Stimulated activated CD8-positive, alpha-beta memory T cell treated with anti-CD3 and anti-CD28 coated beads, Interleukin-15, amount 100 ng/mL, for 24 hours (primary cell): ENCODE data around the gene THOC3.
"Not testable (repeated sequence)": the region's sequence is repeated elsewhere in the genome, so short reads cannot be mapped to it uniquely, and the experiment has no call there.

Experiments used
- DNase-seq: peaks from one replicate; pipeline ENCODE4 v3.0.0-alpha.2; 2020; ENCODE audit warnings: low read depth

Gene THOC3

GRCh38 chr5:175940632-175941031, 27.5 kb downstream of the THOC3 start:
- DNase-seq = not testable (repeated sequence)

- not testable (repeated sequence) for DNase-seq
Measured at GRCh38 chr5:175938489-175938888, 29.6 kb downstream of the THOC3 start.

- not testable (repeated sequence) for DNase-seq
Measured at GRCh38 chr5:175928752-175929151, 39.4 kb downstream of the THOC3 start.

DNA sequence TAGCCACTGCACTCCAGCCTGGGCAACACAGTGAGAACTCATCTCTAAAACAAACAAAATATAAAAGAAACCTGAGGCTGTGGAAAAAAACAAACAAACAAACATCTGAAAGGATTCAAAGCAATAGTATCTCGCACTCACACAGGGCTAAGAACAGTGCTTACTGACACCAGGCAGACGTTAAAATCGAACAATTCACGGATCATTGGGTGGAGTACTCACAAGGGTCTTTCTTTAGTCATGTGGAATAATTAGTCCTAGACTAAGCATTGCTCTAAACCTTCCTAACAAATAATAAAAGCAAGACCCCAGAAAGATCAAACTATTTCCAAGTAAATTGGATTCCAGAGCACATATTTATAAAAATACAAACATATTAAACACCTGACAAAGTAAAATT, 43.0 kb downstream of the THOC3 start:
- DNase-seq = not testable (repeated sequence)

GRCh38 chr5:175922192-175922885, 45.8 kb downstream of the THOC3 start:
- no peak for DNase-seq

DNA sequence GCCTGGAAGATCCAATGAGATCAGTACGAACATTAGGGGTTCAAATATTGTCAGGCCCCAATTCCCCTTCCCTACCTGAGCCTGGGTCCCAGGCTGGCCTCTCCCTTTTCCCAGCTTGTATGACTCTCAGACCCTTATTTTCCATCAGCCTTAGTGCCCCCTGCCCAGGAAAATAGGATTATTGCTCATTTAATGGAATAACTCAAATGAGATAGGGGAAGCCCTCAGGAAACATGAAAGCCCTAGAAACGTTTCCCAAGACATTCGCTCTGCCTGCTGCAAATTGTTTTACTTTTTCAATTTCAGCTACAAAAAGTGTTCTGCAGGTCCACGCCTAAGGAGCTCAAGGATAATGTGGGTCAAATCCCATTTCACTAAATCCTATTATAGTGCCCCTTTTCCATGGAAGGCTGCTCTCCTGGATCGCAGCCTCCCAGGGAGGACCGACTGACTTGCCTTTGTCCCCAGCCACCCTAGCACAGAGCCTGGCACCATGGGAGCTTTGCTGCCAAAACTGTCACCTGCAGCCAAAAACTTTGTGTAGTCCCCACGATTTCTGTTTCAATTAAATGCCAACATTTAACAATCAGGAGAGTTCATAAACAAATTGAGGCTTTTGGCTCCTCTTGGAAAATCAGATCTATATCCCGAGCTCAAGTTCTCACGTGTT, 46.9 kb downstream of the THOC3 start:
- no peak for DNase-seq

DNA sequence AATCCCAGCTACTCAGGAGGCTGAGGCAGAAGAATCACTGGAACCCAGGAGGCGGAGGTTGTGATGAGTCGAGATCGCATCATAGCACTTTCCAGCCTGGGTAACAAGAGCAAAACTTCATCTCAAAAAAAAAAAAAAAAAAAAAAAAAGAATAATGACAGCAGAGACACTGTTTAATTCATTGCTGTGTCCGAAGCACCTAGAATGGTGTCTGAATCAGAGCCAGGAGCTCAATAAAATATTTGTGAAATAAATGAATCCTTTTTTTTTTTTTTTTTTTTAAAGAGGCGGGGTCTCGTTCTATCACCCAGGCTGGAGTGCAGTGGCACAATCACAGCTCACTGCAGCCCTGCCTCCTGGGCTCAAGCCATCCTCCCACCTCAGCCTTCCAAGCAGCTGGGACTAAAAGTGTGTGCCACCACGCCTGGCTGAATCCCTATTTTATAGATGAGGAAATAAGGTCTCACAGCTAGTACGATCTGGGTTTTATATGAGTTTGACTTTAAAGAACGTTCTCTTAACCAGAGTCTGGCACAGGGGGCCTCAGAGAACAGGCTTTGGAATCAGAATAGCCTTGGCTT, 47.8 kb downstream of the THOC3 start:
- no peak for DNase-seq

GRCh38 chr5:175915066-175916037, 52.8 kb downstream of the THOC3 start:
- not testable (repeated sequence) for DNase-seq

DNA sequence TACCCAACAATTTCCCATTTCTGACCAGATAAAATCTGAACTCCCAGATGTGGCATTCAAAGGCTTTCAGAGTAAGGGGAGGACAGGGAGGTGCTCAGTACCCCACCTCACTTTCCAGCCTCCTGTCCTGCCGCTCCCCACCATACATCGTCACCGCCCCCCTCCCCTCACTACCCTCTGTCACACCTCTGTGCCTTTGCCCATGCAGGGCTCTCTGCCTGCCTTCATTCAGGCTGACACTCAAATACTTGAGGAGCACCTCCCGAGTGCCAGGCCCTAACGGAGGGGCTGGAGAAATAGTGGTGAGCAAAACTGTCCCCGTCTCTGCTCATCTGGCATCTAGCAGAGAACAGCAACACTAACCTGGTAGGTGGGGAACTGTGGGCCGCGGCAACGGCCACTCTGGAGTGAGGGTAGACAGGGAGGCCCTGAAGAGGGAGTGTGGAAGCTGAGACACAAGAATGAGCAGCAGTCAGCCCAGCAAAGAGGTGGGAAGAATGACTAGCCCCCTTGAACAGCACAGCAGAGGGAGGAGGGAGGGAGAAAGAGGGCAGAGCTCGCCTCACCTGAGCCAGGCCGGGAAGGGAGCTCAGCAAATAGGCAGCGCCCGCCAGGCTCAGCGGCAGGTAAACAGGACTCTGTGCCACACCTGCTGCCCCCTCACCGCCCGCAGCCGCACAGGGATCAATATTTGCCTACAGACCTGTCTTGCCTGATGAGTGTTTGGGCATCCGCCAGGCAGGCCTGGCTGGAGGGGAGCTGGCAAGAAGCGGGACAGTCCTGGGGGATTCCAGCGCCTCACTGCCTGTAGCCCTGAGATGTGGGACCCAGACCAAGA, 54.1 kb downstream of the THOC3 start:
- not testable (repeated sequence) for DNase-seq

DNA sequence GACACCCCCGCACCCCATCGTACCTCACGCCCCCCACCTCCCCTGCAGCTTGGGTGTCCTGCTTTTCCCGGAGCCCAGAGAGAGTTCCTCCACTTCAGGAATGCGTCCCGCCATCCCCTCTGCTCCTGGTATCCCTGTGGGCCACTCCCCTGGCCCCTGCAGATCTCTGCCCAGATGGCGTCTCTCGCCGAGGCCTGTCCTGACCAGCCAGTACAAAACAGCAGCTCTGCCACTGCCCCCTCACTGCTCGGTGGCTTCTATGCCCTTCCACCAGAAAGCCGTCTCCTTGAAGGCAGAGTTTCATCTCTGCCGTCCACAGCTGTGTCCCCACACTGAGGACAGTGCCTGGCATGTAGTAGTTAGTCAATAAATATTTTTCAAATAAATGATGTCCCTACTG, 58.0 kb downstream of the THOC3 start:
- not testable (repeated sequence) for DNase-seq
